ENCODE data around the gene CD9. TPM values are rescaled to one million over a fixed set of nuclear protein-coding genes. Genes with fewer than 3 reads are reported as not detected.

CD9 gene
- total RNA-seq, 2 donors from 2014 or later = 6.1 to 8.4 TPM

DNA sequence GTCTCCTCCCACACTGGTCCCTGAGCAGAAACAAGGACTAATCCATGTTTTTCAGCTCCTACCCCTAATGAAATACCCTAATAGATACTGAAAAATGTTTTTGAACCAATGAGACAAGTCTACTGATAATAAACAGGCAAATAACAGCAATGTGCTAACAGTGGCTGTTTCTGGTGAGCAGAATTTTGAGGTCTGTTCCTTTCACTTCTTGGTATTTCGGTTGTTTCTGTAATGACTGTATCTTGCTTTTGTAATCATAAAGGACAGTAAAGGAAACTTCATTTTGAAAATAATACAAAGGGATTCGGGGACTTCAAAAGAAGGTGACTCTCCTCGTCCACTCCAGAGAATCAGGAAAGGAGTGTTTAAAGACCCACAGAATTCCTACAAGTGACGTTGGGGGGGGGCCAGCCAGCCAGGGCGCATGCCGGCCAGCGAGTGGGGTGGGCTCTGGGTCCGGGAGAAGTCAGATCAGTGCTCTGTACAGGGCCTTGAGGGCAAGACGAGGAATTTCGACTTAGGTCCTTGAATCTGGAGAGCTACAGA, 1.1 kb upstream of the CD9 start:
- Mint-ChIP-seq H3K4me3 (peak overlapping the region; percentile 63 to 75), H3K27ac (no peak overlapping the region), H3K9me3 (no peaks in the 10 kb centered on the region)

GRCh38 chr12:6199531-6200255, 507 bp upstream of the CD9 start:
- Mint-ChIP-seq H3K4me1 (ENCODE audit: low read depth) (peaks cover 24% of the 10 kb centered on the region), H3K9me3 (no peaks in the 10 kb centered on the region), H3K4me3 (peak overlapping the region; percentile 63 to 75), H3K36me3 (ENCODE audit: insufficient read depth in 2 of 2) (no peaks in the 10 kb centered on the region), H3K27me3 (ENCODE audit: low read depth) (peaks cover 48% of the 10 kb centered on the region), H3K27ac (no peak overlapping the region)
- DNase-seq = peak in 1 of 2 donors; percentile 17
- ATAC-seq (replicated peaks in 1 of 2) = no peak

More for the DNA sequence above, 1.1 kb upstream of the CD9 start:
- Mint-ChIP-seq H3K27me3 (ENCODE audit: low read depth) (peaks cover 48% of the 10 kb centered on the region), H3K4me1 (ENCODE audit: low read depth) (peaks cover 24% of the 10 kb centered on the region), H3K36me3 (ENCODE audit: insufficient read depth in 2 of 2) (no peaks in the 10 kb centered on the region)
- DNase-seq (no peak), ATAC-seq (replicated peaks in 1 of 2) (peak in 1 of 2 donors; percentile 25)

GRCh38 chr12:6201213-6201608, 1.0 kb downstream of the CD9 start:
- Mint-ChIP-seq H3K36me3 (ENCODE audit: insufficient read depth in 2 of 2) (no peaks in the 10 kb centered on the region), H3K9me3 (no peaks in the 10 kb centered on the region), H3K27me3 (ENCODE audit: low read depth) (peaks cover 53% of the 10 kb centered on the region), H3K27ac (no peak overlapping the region), H3K4me3 (peak overlapping the region; percentile 57 to 72), H3K4me1 (ENCODE audit: low read depth) (peaks cover 22% of the 10 kb centered on the region)
- DNase-seq (no peak), ATAC-seq (replicated peaks in 1 of 2) (no peak)

- H3K4me1 Mint-ChIP-seq (ENCODE audit: low read depth) = peaks cover 19% of the 10 kb centered on the region
- H3K4me3 Mint-ChIP-seq = no peak overlapping the region
- H3K27me3 Mint-ChIP-seq (ENCODE audit: low read depth) = peaks cover 57% of the 10 kb centered on the region
- no peak for ATAC-seq (replicated peaks in 1 of 2)
- H3K36me3 Mint-ChIP-seq (ENCODE audit: insufficient read depth in 2 of 2) = no peaks in the 10 kb centered on the region
- H3K9me3 Mint-ChIP-seq = no peaks in the 10 kb centered on the region
- no peak for DNase-seq
- H3K27ac Mint-ChIP-seq = no peak overlapping the region
Measured at GRCh38 chr12:6201826-6202225, 1.6 kb downstream of the CD9 start.

- no peaks in the 10 kb centered on the region for H3K9me3 Mint-ChIP-seq
- H3K36me3 Mint-ChIP-seq (ENCODE audit: insufficient read depth in 2 of 2) = no peaks in the 10 kb centered on the region
- ATAC-seq (replicated peaks in 1 of 2) (no peak), DNase-seq (no peak)
- H3K4me1 Mint-ChIP-seq (ENCODE audit: low read depth) = peaks cover 19% of the 10 kb centered on the region
- H3K4me3 Mint-ChIP-seq = peak overlapping the region in 1 of 2 donors; percentile 20
- no peak overlapping the region for H3K27ac Mint-ChIP-seq
- H3K27me3 Mint-ChIP-seq (ENCODE audit: low read depth) = peaks cover 62% of the 10 kb centered on the region
Measured at GRCh38 chr12:6202304-6202703, 2.1 kb downstream of the CD9 start.

DNA sequence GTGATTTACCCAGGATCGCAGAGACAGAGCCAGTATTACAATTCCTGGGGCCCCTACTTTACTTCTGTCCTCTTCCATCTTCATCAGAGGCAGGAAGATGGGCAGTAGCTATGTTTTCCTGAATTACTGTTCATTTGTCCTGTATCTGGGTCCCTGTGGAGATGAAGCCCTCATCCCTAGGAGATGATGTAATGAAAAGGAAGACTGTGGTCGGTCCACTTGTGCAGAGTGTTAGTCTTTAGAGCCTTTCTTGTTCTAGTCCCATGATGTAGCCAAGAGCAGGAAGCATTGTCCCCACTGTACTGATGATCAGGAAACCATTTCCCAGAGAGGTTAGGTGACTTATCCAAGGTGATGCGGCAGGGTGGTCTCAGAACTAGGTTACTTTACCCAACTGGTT, 2.6 kb downstream of the CD9 start:
- DNase-seq (no peak), ATAC-seq (replicated peaks in 1 of 2) (no peak)
- peaks cover 19% of the 10 kb centered on the region for H3K4me1 Mint-ChIP-seq (ENCODE audit: low read depth)
- H3K27ac Mint-ChIP-seq = no peak overlapping the region
- peaks cover 61% of the 10 kb centered on the region for H3K27me3 Mint-ChIP-seq (ENCODE audit: low read depth)
- no peaks in the 10 kb centered on the region for H3K9me3 Mint-ChIP-seq
- H3K36me3 Mint-ChIP-seq (ENCODE audit: insufficient read depth in 2 of 2) = no peaks in the 10 kb centered on the region
- no peak overlapping the region for H3K4me3 Mint-ChIP-seq

DNA sequence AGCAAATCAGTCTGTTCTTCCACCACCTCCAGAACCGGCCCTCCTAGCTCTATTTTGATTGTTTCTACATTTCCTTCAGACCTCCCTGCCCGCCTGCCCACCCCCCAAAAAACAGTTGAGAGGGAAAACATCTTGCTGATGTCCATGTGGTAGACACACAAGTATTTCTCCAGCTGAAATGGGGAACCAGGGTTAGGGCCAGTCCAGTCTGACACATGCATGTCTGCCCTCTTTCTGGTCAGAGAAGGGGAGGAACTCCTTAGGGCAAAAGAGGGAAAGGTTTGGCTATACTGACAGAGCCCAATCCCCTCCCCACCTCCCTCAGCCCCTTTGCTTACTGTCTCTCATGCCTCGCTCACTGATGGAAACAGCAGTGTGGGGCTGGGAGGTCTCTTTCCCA, 3.4 kb downstream of the CD9 start:
- DNase-seq (no peak), ATAC-seq (replicated peaks in 1 of 2) (no peak)
- Mint-ChIP-seq H3K27ac (no peak overlapping the region), H3K36me3 (ENCODE audit: insufficient read depth in 2 of 2) (no peaks in the 10 kb centered on the region), H3K4me1 (ENCODE audit: low read depth) (peaks cover 19% of the 10 kb centered on the region), H3K4me3 (no peak overlapping the region), H3K9me3 (no peaks in the 10 kb centered on the region), H3K27me3 (ENCODE audit: low read depth) (peaks cover 53% of the 10 kb centered on the region)

DNA sequence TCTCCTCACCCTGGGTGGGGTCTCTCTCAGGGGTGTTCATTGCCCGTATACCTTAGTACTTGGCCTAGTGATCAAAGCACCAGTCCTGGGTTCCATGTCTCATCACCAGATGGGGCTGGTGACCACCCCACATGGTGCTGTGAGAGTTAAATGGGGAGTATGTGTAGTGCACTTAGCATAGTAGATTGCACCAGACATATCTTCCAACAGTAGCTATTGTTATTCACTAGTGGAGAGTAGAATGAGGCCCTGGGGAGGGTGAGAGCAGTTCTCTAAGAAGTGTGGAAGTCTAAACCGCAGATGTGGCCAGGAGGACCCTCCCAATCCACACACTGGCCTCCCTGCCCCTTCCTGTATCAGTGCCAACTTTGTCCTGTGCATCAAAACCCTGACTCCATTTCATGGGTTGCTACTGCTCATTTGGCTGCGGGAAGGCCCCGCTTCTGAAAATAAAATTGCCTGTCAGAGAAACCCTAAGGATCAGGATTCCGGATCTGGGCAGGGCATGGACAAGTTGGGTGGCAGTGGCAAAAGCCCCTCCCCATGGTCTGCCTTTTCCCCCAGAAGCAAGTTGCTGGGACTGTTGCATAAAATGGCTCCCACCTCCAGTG, 4.4 kb downstream of the CD9 start:
- Mint-ChIP-seq H3K36me3 (ENCODE audit: insufficient read depth in 2 of 2) (no peaks in the 10 kb centered on the region), H3K27me3 (ENCODE audit: low read depth) (peaks cover 45% of the 10 kb centered on the region), H3K4me1 (ENCODE audit: low read depth) (peaks cover 9% of the 10 kb centered on the region), H3K9me3 (no peaks in the 10 kb centered on the region), H3K4me3 (no peak overlapping the region), H3K27ac (no peak overlapping the region)
- ATAC-seq (replicated peaks in 1 of 2) (no peak), DNase-seq (no peak)

DNA sequence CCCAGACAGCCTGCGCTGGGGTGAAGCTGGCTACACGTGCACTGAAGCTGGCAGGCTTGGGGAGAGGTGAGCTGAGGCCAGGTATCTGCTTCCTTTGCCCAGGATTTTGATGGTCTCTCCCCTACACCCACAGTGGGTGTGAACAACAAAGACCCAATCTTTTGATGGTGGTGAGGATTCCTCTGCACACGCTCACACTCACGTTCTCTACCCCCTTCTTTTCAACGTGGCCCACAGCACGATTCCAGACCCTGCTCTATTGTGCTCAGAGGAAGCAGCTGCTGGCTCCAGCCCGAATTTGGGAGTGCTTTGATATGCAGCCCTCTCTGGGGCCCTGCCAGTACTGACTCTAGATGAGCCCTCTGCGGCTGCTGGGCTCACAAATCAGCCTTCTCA, 4.9 kb downstream of the CD9 start:
- H3K4me1 Mint-ChIP-seq (ENCODE audit: low read depth) = peaks cover 7% of the 10 kb centered on the region
- no peak overlapping the region for H3K27ac Mint-ChIP-seq
- no peaks in the 10 kb centered on the region for H3K9me3 Mint-ChIP-seq

DNA sequence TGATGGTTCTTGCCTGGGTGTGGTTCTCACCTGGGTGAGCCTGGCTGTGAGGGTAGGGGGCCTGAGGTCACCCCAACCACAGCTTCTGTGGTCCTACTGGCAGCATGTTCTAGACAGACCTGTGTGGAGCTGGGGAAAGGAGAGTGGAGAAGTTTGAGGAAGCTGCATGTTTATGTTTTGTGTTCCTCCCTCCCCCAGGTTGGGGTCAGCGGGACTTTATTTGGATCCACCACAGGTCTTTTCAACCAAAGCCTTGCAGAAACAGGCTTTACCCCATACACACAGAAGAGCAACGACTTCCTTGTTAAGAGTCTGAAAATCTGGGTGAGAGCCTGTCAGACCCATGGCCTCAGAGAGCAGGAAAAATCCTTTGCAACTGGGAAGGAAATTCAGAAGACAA, 5.6 kb downstream of the CD9 start:
- ATAC-seq (replicated peaks in 1 of 2) = no peak
- no peak overlapping the region for H3K4me3 Mint-ChIP-seq
- H3K4me1 Mint-ChIP-seq (ENCODE audit: low read depth) = peaks cover 7% of the 10 kb centered on the region
- no peaks in the 10 kb centered on the region for H3K36me3 Mint-ChIP-seq (ENCODE audit: insufficient read depth in 2 of 2)
- no peaks in the 10 kb centered on the region for H3K9me3 Mint-ChIP-seq
- DNase-seq = no peak
- H3K27ac Mint-ChIP-seq = no peak overlapping the region
- H3K27me3 Mint-ChIP-seq (ENCODE audit: low read depth) = peaks cover 45% of the 10 kb centered on the region

More for the DNA sequence above, 4.9 kb downstream of the CD9 start:
- no peaks in the 10 kb centered on the region for H3K36me3 Mint-ChIP-seq (ENCODE audit: insufficient read depth in 2 of 2)
- H3K27me3 Mint-ChIP-seq (ENCODE audit: low read depth) = peaks cover 45% of the 10 kb centered on the region
- no peak for ATAC-seq (replicated peaks in 1 of 2)
- H3K4me3 Mint-ChIP-seq = no peak overlapping the region
- no peak for DNase-seq

DNA sequence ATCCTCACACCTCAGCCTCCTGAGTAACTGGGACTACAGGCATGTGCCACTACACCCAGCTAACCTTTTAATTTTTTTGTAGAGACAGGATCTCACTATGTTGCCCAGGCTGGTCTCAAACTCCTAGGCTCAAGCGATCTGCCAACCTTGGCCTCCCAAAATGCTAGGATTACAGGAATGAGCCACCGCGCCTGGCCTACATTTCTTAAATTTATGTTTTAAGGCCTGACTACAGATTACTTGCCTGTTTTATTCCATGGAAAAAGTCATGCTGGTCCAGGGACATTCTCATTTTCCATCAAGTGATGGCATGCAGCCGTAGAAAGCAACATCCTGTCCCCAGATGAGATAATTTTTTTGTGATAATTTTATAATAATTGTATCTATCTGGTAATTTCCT, 6.1 kb downstream of the CD9 start:
- Mint-ChIP-seq H3K9me3 (no peaks in the 10 kb centered on the region), H3K4me3 (no peak overlapping the region), H3K4me1 (ENCODE audit: low read depth) (peaks cover 7% of the 10 kb centered on the region), H3K27ac (no peak overlapping the region), H3K27me3 (ENCODE audit: low read depth) (peaks cover 40% of the 10 kb centered on the region), H3K36me3 (ENCODE audit: insufficient read depth in 2 of 2) (no peaks in the 10 kb centered on the region)
- no peak for DNase-seq
- no peak for ATAC-seq (replicated peaks in 1 of 2)

DNA sequence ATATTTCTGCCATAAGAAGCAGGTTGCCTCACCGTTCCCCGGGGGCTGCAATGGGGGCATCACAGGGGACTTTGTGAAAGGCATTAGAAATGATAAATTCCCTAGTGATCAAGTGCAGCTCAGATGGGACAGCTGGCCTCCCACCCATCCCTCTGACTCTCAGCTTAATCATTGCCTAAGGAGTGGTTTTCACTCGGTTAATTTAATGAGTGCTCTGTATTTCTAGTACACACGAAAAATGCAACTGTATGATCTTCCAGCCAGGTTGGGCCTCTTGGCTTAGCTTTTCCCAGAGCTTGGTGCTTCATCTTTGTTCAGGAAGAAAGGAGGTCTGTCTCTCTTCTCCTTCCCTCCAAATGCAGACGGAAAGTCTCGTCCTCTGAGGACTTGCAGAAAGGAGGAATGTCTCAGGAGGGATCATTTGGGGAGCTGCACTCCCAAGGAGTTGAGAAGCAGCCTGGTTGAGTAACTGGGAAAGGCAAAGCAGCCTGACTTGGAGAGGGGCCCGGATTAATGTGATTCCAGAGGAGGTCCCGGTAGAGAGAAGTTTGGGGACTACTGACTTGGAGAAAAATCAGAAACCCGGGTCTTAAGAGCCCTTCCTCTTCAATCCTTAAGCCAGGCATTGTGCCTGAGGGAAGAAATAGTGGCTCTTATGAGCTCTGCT, 7.2 kb downstream of the CD9 start:
- Mint-ChIP-seq H3K9me3 (no peaks in the 10 kb centered on the region), H3K36me3 (ENCODE audit: insufficient read depth in 2 of 2) (no peaks in the 10 kb centered on the region), H3K27me3 (ENCODE audit: low read depth) (peaks cover 30% of the 10 kb centered on the region), H3K27ac (no peak overlapping the region), H3K4me3 (no peak overlapping the region), H3K4me1 (ENCODE audit: low read depth) (peaks cover 7% of the 10 kb centered on the region)
- DNase-seq = no peak
- no peak for ATAC-seq (replicated peaks in 1 of 2)

DNA sequence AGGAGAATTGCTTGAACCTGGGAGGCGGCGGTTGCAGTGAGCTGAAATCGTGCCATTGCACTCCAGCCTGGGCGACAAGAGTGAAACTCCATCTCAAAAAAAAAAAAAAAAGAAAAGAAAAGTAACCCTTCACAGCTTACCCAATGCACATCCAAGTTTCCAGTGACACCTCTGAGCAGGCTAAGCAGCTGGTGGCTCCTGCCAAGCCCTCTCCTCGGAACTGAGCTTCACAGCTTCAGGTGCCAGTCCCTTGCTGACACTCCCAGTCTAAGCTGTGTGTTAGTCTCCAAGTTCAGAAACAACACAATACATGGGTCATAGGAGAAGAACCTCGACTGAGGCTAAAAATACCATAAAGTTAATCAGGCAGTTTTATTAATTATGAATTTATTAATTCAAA, 7.9 kb downstream of the CD9 start:
- Mint-ChIP-seq H3K9me3 (no peaks in the 10 kb centered on the region), H3K27ac (no peak overlapping the region), H3K4me1 (ENCODE audit: low read depth) (peaks cover 10% of the 10 kb centered on the region), H3K27me3 (ENCODE audit: low read depth) (peaks cover 22% of the 10 kb centered on the region), H3K4me3 (no peak overlapping the region), H3K36me3 (ENCODE audit: insufficient read depth in 2 of 2) (no peaks in the 10 kb centered on the region)
- ATAC-seq (replicated peaks in 1 of 2) = no peak
- no peak for DNase-seq

Measured in activated T-cell treated with anti-CD3 and anti-CD28 coated beads, Interleukin-2, amount 50 U/mL, for 72 hours (primary cell).